Ishikawa (cell line): ENCODE measurements around the gene SH3BP4.

Source experiments
- CEBPB ChIP-seq: IDR thresholded peaks from 2 replicates; pipeline ENCODE4 v1.6.1; 2012
- CREB1 ChIP-seq: IDR thresholded peaks from 2 replicates; pipeline ENCODE4 v1.6.1; 2012; ENCODE audit warnings: low read depth
- EGR1 ChIP-seq: IDR thresholded peaks from 2 replicates; pipeline ENCODE4 v1.6.1; 2012
- EP300 ChIP-seq: IDR thresholded peaks from 2 replicates; pipeline ENCODE4 v1.6.1; 2012; ENCODE audit warnings: borderline replicate concordance
- FOXM1 ChIP-seq: IDR thresholded peaks from 2 replicates; pipeline ENCODE4 v1.6.1; 2012; ENCODE audit warnings: low read depth, borderline replicate concordance
- MAX ChIP-seq: IDR thresholded peaks from 2 replicates; pipeline ENCODE4 v1.6.1; 2012
- NFIC ChIP-seq: IDR thresholded peaks from 2 replicates; pipeline ENCODE4 v1.6.1; 2012
- RAD21 ChIP-seq: IDR thresholded peaks from 2 replicates; pipeline ENCODE4 v1.6.1; 2012; ENCODE audit warnings: low read depth
- REST ChIP-seq: IDR thresholded peaks from 2 replicates; pipeline ENCODE4 v1.6.1; 2012; ENCODE audit warnings: low read depth, mild to moderate bottlenecking
- TAF1 ChIP-seq: IDR thresholded peaks from 2 replicates; pipeline ENCODE4 v1.6.1; 2012; ENCODE audit warnings: low read depth, mild to moderate bottlenecking
- TCF12 ChIP-seq: IDR thresholded peaks from 2 replicates; pipeline ENCODE4 v1.6.1; 2012; ENCODE audit warnings: low read depth
- TEAD4 ChIP-seq: IDR thresholded peaks from 2 replicates; pipeline ENCODE4 v1.6.1; 2012
- USF1 ChIP-seq: IDR thresholded peaks from 2 replicates; pipeline ENCODE4 v1.6.1; 2012
- YY1 ChIP-seq: IDR thresholded peaks from 2 replicates; pipeline ENCODE4 v1.6.1; 2012; ENCODE audit warnings: low read depth
- ZBTB7A ChIP-seq: IDR thresholded peaks from 2 replicates; pipeline ENCODE4 v1.6.1; 2012; ENCODE audit warnings: low read depth

The SH3BP4 gene

GRCh38 chr2:234993541-234993981, 41.7 kb downstream of the SH3BP4 start:
- no peak for TF ChIP-seq EP300
- no peak for TF ChIP-seq TAF1
- TF ChIP-seq YY1: no peak
- no peak for TF ChIP-seq FOXM1
- TF ChIP-seq CREB1: no peak
- no peak for TF ChIP-seq MAX
- TF ChIP-seq REST: no peak
- no peak for TF ChIP-seq NFIC

GRCh38 chr2:234994438-234995321, 42.9 kb downstream of the SH3BP4 start:
- TF ChIP-seq EGR1: no peak
- TF ChIP-seq CEBPB: 0 out of 2 replicates have a peak, but pooled peaks have one; percentile 13
- no peak for TF ChIP-seq USF1
- no peak for TF ChIP-seq NFIC
- TF ChIP-seq RAD21: no peak
- TF ChIP-seq REST: no peak
- no peak for TF ChIP-seq TEAD4
- TF ChIP-seq YY1: 0 out of 2 replicates have a peak, but pooled peaks have one; percentile 13
- TF ChIP-seq CREB1: no peak
- TF ChIP-seq ZBTB7A: no peak
- peak; percentile 20 for TF ChIP-seq EP300
- 0 out of 2 replicates have a peak, but pooled peaks have one; percentile 17 for TF ChIP-seq MAX
- peak; percentile 25; the same call in 1 of the 2 replicates for TF ChIP-seq TCF12
- no peak for TF ChIP-seq FOXM1
- no peak for TF ChIP-seq TAF1

- TF ChIP-seq TCF12 (no peak), MAX (no peak), CREB1 (no peak), TAF1 (no peak)
Measured at GRCh38 chr2:234995332-234996068, 43.7 kb downstream of the SH3BP4 start.

- TF ChIP-seq ZBTB7A (peak; percentile 63; the same call in 1 of the 2 replicates), CEBPB (no peak), CREB1 (no peak), NFIC (peak; percentile 27), TEAD4 (peak; percentile 96), EP300 (peak; percentile 53; the same call in 1 of the 2 replicates), TCF12 (peak; percentile 51), TAF1 (no peak)
Measured at GRCh38 chr2:234996069-234996940, 44.5 kb downstream of the SH3BP4 start.

- no peak for TF ChIP-seq RAD21
- TF ChIP-seq EP300: no peak
- TF ChIP-seq EGR1: no peak
- TF ChIP-seq REST: no peak
- no peak for TF ChIP-seq TAF1
- TF ChIP-seq FOXM1: no peak
- no peak for TF ChIP-seq USF1
- TF ChIP-seq NFIC: no peak
- TF ChIP-seq CREB1: no peak
- TF ChIP-seq TCF12: no peak
- TF ChIP-seq CEBPB: no peak
Measured at GRCh38 chr2:234996941-234997270, 45.1 kb downstream of the SH3BP4 start.
